HG02642 (cell line): ENCODE measurements around the gene STARD8.
"Not testable (repeated sequence)": the region's sequence is repeated elsewhere in the genome, so short reads cannot be mapped to it uniquely, and the experiment has no call there.

Experiments
- ATAC-seq: cut with Tn5 transposase; IDR thresholded peaks from one replicate; pipeline ENCODE4 v1.9.1; 2021; ENCODE audit warnings: mild to moderate bottlenecking; ENCODE audit not compliant: unreplicated experiment, poor library complexity

Gene STARD8

GRCh38 chrX:68688931-68689330 lies 41.5 kb downstream of the STARD8 start:
- ATAC-seq = not testable (repeated sequence)

GRCh38 chrX:68690936-68691501 lies 43.6 kb downstream of the STARD8 start:
- no peak for ATAC-seq

GRCh38 chrX:68691921-68692320 lies 44.5 kb downstream of the STARD8 start:
- ATAC-seq = no peak

GRCh38 chrX:68692651-68693050 lies 45.2 kb downstream of the STARD8 start:
- ATAC-seq = no peak

GRCh38 chrX:68693481-68694434 lies 46.3 kb downstream of the STARD8 start:
- peak; percentile 53 for ATAC-seq

GRCh38 chrX:68694435-68695205 lies 47.2 kb downstream of the STARD8 start:
- ATAC-seq = no peak

- ATAC-seq = no peak
Measured at GRCh38 chrX:68695206-68695845, 47.9 kb downstream of the STARD8 start.

- no peak for ATAC-seq
Measured at GRCh38 chrX:68696267-68696990, 49.0 kb downstream of the STARD8 start.

- ATAC-seq = no peak
Measured at GRCh38 chrX:68697036-68697435, 49.6 kb downstream of the STARD8 start.

GRCh38 chrX:68697465-68698125 lies 50.1 kb downstream of the STARD8 start:
- no peak for ATAC-seq

- no peak for ATAC-seq
Measured at GRCh38 chrX:68698942-68699341, 51.5 kb downstream of the STARD8 start.

GRCh38 chrX:68699960-68700746 lies 52.7 kb downstream of the STARD8 start:
- no peak for ATAC-seq

- no peak for ATAC-seq
Measured at GRCh38 chrX:68703369-68703768, 55.9 kb downstream of the STARD8 start.

GRCh38 chrX:68703846-68704245 lies 56.4 kb downstream of the STARD8 start:
- no peak for ATAC-seq

GRCh38 chrX:68705986-68706385 lies 58.5 kb downstream of the STARD8 start:
- ATAC-seq = no peak

GRCh38 chrX:68708503-68709290 lies 61.2 kb downstream of the STARD8 start:
- no peak for ATAC-seq

GRCh38 chrX:68710870-68711576 lies 63.6 kb downstream of the STARD8 start:
- ATAC-seq = no peak
